Loucy (cell line): ENCODE data around the gene GALNT9.

Experiments used
- H2AFZ ChIP-seq: fragments of 200-600 bp; sonication (generic); 2 replicates; pipeline ENCODE4 v1.6.0; 2016; ENCODE audit warnings: antibody characterized with exemption, mild to moderate bottlenecking, low read length, moderate library complexity
- H3F3A ChIP-seq: fragments of 200-600 bp; 2 replicates; pipeline ENCODE4 v1.6.0; 2016; ENCODE audit warnings: antibody characterized with exemption, low read depth, mild to moderate bottlenecking
- H3K27me3 ChIP-seq: fragments of 200-600 bp; sonication (generic); 2 replicates; pipeline ENCODE4 v1.6.1; 2014; ENCODE audit warnings: low read length, mild to moderate bottlenecking; ENCODE audit not compliant: insufficient read depth, poor library complexity, severe bottlenecking
- H3K36me3 ChIP-seq: fragments of 200-600 bp; sonication (generic); 2 replicates; pipeline ENCODE4 v1.6.1; 2016; ENCODE audit warnings: low read length; ENCODE audit not compliant: insufficient read depth
- H3K4me1 ChIP-seq: fragments of 200-600 bp; sonication (generic); 2 replicates; pipeline ENCODE4 v1.5.1; 2014; ENCODE audit warnings: low read length, mild to moderate bottlenecking; ENCODE audit not compliant: insufficient read depth, poor library complexity, severe bottlenecking
- H3K4me2 ChIP-seq: fragments of 200-600 bp; sonication (generic); 2 replicates; pipeline ENCODE4 v1.6.0; 2014; ENCODE audit warnings: antibody characterized with exemption, low read length, low read depth, mild to moderate bottlenecking; ENCODE audit not compliant: poor library complexity, severe bottlenecking
- H3K4me3 ChIP-seq: fragments of 200-600 bp; sonication (generic); 2 replicates; pipeline ENCODE4 v1.5.1; 2014; ENCODE audit warnings: low read length, mild to moderate bottlenecking, mixed read lengths; ENCODE audit not compliant: poor library complexity, severe bottlenecking
- H3K79me2 ChIP-seq: fragments of 200-600 bp; sonication (generic); 2 replicates; pipeline ENCODE4 v1.6.1; 2014; ENCODE audit warnings: low read length; ENCODE audit not compliant: insufficient read depth
- H3K9ac ChIP-seq: fragments of 200-600 bp; sonication (generic); 2 replicates; pipeline ENCODE4 v1.6.0; 2014; ENCODE audit warnings: mild to moderate bottlenecking, low read depth, low read length, moderate library complexity; ENCODE audit not compliant: poor library complexity, severe bottlenecking
- H3K9me2 ChIP-seq: fragments of 200-600 bp; sonication (generic); replicated peaks from 2 replicates; pipeline ENCODE4 v1.6.1; 2016; ENCODE audit warnings: low read depth, low read length, mixed read lengths
- H3K9me3 ChIP-seq: fragments of 200-600 bp; sonication (generic); 2 replicates; pipeline ENCODE4 v1.6.1; 2014; ENCODE audit warnings: mild to moderate bottlenecking, antibody characterized with exemption, low read length, low read depth; ENCODE audit not compliant: insufficient read depth
- H4K20me1 ChIP-seq: fragments of 200-600 bp; sonication (generic); 2 replicates; pipeline ENCODE4 v1.6.0; 2014; ENCODE audit warnings: antibody characterized with exemption, low read length, mild to moderate bottlenecking; ENCODE audit not compliant: insufficient read depth, poor library complexity, severe bottlenecking
- EZH2phosphoT487 ChIP-seq: fragments of 200-600 bp; IDR thresholded peaks from 2 replicates; pipeline ENCODE4 v1.6.1; 2018; ENCODE audit warnings: antibody characterized with exemption, mild to moderate bottlenecking, moderate library complexity, borderline replicate concordance
- TF ChIP-seq, protein P1 (sequence below): fragments of 200-600 bp; sonication (generic); conservative IDR thresholded peaks from 2 replicates; pipeline ENCODE4 v1.5.1; 2014; ENCODE audit warnings: mild to moderate bottlenecking, antibody characterized with exemption, low read length

GALNT9 gene

DNA sequence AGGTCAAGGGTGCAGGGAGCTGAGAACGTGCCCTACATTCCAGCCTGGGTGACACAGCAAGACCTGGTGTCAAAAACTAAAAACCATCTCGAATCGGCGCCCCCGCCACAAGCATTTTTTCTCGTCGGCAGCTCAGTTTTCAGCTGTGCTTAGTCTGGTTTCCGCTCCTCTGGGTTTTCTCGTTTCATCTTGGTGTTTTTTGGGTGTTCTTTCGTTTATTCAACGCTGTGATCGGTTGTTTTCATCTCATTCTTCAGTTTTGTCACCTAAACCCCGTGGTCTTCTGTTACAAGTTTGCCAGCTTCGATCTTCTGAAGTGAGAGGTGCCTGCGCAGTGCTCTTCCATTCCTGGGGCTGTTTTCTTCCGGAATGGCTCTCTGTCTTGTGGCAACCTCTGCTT lies 143.7 kb downstream of the GALNT9 start:
- no peaks in the 10 kb centered on the region for H3K79me2 ChIP-seq
- H3F3A ChIP-seq: no peaks in the 10 kb centered on the region
- peak overlapping the region; percentile 69 for H3K9ac ChIP-seq
- peak overlapping the region; percentile 90 for H3K4me2 ChIP-seq
- peak overlapping the region; percentile 71 for H3K4me3 ChIP-seq
- H3K4me1 ChIP-seq: peaks cover 38% of the 10 kb centered on the region
- peak overlapping the region; percentile 69 for H2AFZ ChIP-seq
- TF ChIP-seq EZH2phosphoT487: no peak
- TF ChIP-seq, protein P1, sequence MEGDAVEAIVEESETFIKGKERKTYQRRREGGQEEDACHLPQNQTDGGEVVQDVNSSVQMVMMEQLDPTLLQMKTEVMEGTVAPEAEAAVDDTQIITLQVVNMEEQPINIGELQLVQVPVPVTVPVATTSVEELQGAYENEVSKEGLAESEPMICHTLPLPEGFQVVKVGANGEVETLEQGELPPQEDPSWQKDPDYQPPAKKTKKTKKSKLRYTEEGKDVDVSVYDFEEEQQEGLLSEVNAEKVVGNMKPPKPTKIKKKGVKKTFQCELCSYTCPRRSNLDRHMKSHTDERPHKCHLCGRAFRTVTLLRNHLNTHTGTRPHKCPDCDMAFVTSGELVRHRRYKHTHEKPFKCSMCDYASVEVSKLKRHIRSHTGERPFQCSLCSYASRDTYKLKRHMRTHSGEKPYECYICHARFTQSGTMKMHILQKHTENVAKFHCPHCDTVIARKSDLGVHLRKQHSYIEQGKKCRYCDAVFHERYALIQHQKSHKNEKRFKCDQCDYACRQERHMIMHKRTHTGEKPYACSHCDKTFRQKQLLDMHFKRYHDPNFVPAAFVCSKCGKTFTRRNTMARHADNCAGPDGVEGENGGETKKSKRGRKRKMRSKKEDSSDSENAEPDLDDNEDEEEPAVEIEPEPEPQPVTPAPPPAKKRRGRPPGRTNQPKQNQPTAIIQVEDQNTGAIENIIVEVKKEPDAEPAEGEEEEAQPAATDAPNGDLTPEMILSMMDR: no peak
- no peaks in the 10 kb centered on the region for H3K27me3 ChIP-seq
- H3K9me3 ChIP-seq: no peaks in the 10 kb centered on the region
- no peaks in the 10 kb centered on the region for H3K36me3 ChIP-seq
- no peaks in the 10 kb centered on the region for H4K20me1 ChIP-seq
- H3K9me2 ChIP-seq: no peaks in the 10 kb centered on the region

DNA sequence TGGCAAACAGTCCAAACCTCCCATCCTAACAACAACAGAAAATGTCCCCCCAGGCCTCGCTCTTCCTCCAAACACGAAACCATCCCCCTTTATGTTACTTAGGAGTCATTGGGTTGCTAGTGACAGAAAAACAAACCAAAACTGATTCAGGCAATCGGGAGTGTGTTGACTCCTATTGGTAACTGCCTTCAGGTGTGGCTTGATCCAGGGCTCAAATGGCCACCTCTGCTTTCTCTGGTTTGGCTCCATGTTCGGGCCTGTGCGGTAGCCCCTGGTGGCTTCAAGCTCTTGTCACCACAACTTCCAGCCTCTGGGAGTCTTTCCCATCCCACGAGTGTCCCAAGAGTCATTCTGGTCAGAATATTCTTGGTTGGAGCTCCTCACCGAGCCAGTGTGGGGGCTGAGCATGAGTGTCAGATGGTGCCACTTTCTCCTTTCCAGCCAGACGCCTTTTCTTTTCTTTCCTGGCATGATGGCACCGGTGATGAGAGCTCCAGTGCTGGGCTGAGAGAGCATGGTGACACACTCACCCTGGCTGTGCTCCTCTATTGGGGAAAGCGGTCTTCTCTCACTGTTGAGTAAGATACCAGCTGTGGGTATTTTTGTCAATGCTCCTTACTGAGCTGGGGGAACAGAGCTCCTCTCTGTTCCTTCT lies 146.6 kb downstream of the GALNT9 start:
- H3K27me3 ChIP-seq: no peaks in the 10 kb centered on the region

DNA sequence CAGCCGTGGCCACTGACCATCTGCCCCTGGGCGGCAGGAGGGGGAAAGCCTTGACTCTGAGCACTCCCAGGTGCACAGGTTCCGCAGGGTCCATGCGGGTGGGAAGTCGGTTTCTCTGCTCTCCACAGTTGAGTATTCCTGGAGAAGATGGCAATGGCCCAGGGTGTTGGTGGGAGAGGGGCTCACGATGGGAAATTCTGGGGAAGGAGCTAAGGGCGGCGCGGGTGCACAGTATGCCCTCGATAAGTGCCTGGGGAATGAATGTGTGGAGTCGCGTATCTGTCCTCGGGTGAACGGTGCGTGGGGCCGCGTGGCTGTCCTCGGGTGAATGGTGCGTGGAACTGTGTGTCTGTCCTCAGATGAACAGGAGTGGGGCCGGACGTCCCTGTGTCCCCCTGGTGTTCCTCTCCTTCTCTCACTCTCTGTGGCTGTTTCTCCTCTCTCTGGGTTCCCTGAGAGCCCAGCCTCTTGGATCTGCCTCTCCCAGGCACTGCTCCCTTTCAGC lies 147.1 kb downstream of the GALNT9 start:
- no peaks in the 10 kb centered on the region for H3K27me3 ChIP-seq
- H2AFZ ChIP-seq: no peak overlapping the region

More for the DNA sequence above, 146.6 kb downstream of the GALNT9 start:
- Histone ChIP-seq H3K79me2 (no peaks in the 10 kb centered on the region), H2AFZ (no peak overlapping the region), H3K9me2 (no peaks in the 10 kb centered on the region), H3K4me1 (peaks cover 36% of the 10 kb centered on the region), H3K36me3 (no peaks in the 10 kb centered on the region), H3K9ac (no peak overlapping the region), H3F3A (no peaks in the 10 kb centered on the region), H4K20me1 (no peaks in the 10 kb centered on the region), H3K4me2 (no peak overlapping the region), H3K9me3 (no peaks in the 10 kb centered on the region), H3K4me3 (no peak overlapping the region)
- TF ChIP-seq EZH2phosphoT487: no peak
- TF ChIP-seq, protein P1: no peak

More for the DNA sequence above, 147.1 kb downstream of the GALNT9 start:
- Histone ChIP-seq H3K4me3 (no peak overlapping the region), H3K4me2 (no peak overlapping the region), H3K36me3 (no peaks in the 10 kb centered on the region), H3F3A (no peaks in the 10 kb centered on the region), H3K4me1 (peaks cover 34% of the 10 kb centered on the region), H3K9me2 (no peaks in the 10 kb centered on the region), H3K9me3 (no peaks in the 10 kb centered on the region), H3K79me2 (no peaks in the 10 kb centered on the region), H3K9ac (no peak overlapping the region), H4K20me1 (no peaks in the 10 kb centered on the region)
- TF ChIP-seq EZH2phosphoT487: no peak
- TF ChIP-seq, protein P1: no peak
